CD4-positive, alpha-beta T cell (primary cell): Measurements from ENCODE around the gene SYCN. TPM values are rescaled to one million over a fixed set of nuclear protein-coding genes. Genes with fewer than 3 reads are reported as not detected.

Experiments used
- ATAC-seq: fragments of 200-7000 bp; cut with Tn5 transposase; one replicate; pipeline ENCODE4 v1.10.0; 2022; ENCODE audit warnings: mild to moderate bottlenecking; ENCODE audit not compliant: poor library complexity
- CTCF ChIA-PET: fragments of 350-600 bp; sonication (Branson Sonifier 250); formaldehyde crosslinking; loops from one replicate; lab custom pipeline; 2021; ENCODE audit warnings: antibody characterized with exemption, inconsistent platforms; lab: Charles Lee
- POLR2A ChIA-PET: fragments of 350-600 bp; sonication (Branson Sonifier 250); formaldehyde crosslinking; loops from one replicate; lab custom pipeline; 2021; ENCODE audit warnings: antibody characterized with exemption, inconsistent platforms; lab: Charles Lee
- DNase-seq, 14 experiments: peaks; one replicate each; pipeline ENCODE4 v3.0.0-alpha.2; 2013 to 2020; ENCODE audit warnings: mixed read lengths in 2 of 14
- H3K27ac ChIP-seq, 2 donors: one replicate each; pipeline versions ENCODE4 v1.5.1 to v1.7.0; 2013; ENCODE audit warnings: low read length in 2 of 2, low read depth in 1 of 2, mild to moderate bottlenecking in 1 of 2
- H3K27me3 ChIP-seq, 2 experiments: 1 replicate in 1 of 2; 2 replicates in 1 of 2; pipeline versions ENCODE4 v1.6.1 to v1.7.0; 2013; ENCODE audit warnings: low read length in 2 of 2, control low read depth in 1 of 2, mild to moderate bottlenecking in 1 of 2, moderate library complexity in 1 of 2; ENCODE audit not compliant: insufficient read depth in 2 of 2, control insufficient read depth in 1 of 2
- H3K36me3 ChIP-seq: one replicate; pipeline ENCODE4 v1.6.1; 2013; ENCODE audit warnings: low read length, control low read depth; ENCODE audit not compliant: insufficient read depth
- H3K4me1 ChIP-seq: one replicate; pipeline ENCODE4 v1.6.1; 2013; ENCODE audit warnings: low read length, control low read depth; ENCODE audit not compliant: insufficient read depth
- H3K4me3 ChIP-seq: one replicate; pipeline ENCODE4 v1.5.1; 2013; ENCODE audit warnings: mild to moderate bottlenecking, low read length, moderate library complexity
- H3K9me3 ChIP-seq, 2 experiments: 1 replicate in 1 of 2; 2 replicates in 1 of 2; pipeline versions ENCODE4 v1.6.1 to v1.7.0; 2013; ENCODE audit warnings: low read length in 2 of 2, mild to moderate bottlenecking in 2 of 2, control low read depth in 1 of 2, moderate library complexity in 1 of 2; ENCODE audit not compliant: control insufficient read depth in 1 of 2, insufficient read depth in 1 of 2
- H3K27ac Mint-ChIP-seq: one replicate; pipeline ENCODE4 v1.8.0; 2020; ENCODE audit warnings: mixed read lengths
- H3K27me3 Mint-ChIP-seq: one replicate; pipeline ENCODE4 v1.8.0; 2021; ENCODE audit warnings: mixed read lengths
- H3K36me3 Mint-ChIP-seq: one replicate; pipeline ENCODE4 v1.8.0; 2021; ENCODE audit warnings: low read depth, mixed read lengths
- H3K4me1 Mint-ChIP-seq: one replicate; pipeline ENCODE4 v1.8.0; 2021; ENCODE audit warnings: low read depth, mixed read lengths
- H3K4me3 Mint-ChIP-seq: one replicate; pipeline ENCODE4 v1.8.0; 2020; ENCODE audit warnings: mild to moderate bottlenecking, mixed read lengths
- H3K9me3 Mint-ChIP-seq: one replicate; pipeline ENCODE4 v1.8.0; 2020; ENCODE audit warnings: mixed read lengths
- CTCF ChIP-seq: fragments of 200-600 bp; IDR thresholded peaks from one replicate; pipeline ENCODE4 v1.8.0; 2022; ENCODE audit warnings: antibody characterized with exemption, mild to moderate bottlenecking
- intact Hi-C, 2 experiments: fragments of 100-400 bp; cut with DNase I in 1 of 2; cut with micrococcal nuclease in 1 of 2; formaldehyde crosslinking; loops; one replicate each; pipeline versions ENCODE4 v1.15.1 to v1.9.0; 2023 to 2025; cut with DNase I, micrococcal nuclease
- total RNA-seq, 174 experiments: library from RNA in 2 of 174; stranded (reverse) in 2 of 174; gene quantifications; one replicate each; pipeline ENCODE4 v1.2.3 and lab custom pipeline; 2021 to 2026

The SYCN gene
- total RNA-seq, 2 experiments from 2014 or later, result not detected

DNA sequence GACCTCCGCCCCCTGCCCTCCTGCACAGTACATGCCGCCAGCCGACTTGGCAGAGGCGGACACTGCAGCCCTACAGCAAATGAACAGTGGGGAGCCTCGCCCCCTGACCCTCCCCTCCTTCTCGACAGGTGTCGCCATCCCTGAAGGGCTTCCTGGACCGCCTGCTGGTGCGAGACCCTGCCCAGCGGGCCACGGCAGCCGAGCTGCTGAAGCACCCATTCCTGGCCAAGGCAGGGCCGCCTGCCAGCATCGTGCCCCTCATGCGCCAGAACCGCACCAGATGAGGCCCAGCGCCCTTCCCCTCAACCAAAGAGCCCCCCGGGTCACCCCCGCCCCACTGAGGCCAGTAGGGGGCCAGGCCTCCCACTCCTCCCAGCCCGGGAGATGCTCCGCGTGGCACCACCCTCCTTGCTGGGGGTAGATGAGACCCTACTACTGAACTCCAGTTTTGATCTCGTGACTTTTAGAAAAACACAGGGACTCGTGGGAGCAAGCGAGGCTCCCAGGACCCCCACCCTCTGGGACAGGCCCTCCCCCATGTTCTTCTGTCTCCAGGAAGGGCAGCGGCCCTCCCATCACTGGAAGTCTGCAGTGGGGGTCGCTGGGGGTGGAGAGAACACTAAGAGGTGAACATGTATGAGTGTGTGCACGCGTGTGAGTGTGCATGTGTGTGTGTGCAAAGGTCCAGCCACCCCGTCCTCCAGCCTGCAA is 25.6 kb downstream of the SYCN start:
- H3K4me3 ChIP-seq, result no peak overlapping the region
- ATAC-seq, result no peak
- ChIA-PET POLR2A (no interaction called here), CTCF (no interaction called here)
- H3K9me3 Mint-ChIP-seq, result no peaks in the 10 kb centered on the region
- H3K9me3 ChIP-seq, result peaks cover 0 to 4% of the 10 kb centered on the region in 2 experiments
- H3K4me1 Mint-ChIP-seq, result no peaks in the 10 kb centered on the region
- intact Hi-C loops, result no loop called here
- peaks cover 26% of the 10 kb centered on the region for H3K36me3 ChIP-seq
- H3K27ac Mint-ChIP-seq, result no peak overlapping the region
- no peak for DNase-seq
- H3K4me3 Mint-ChIP-seq, result no peak overlapping the region
- H3K27me3 ChIP-seq, result no peaks in the 10 kb centered on the region
- no peak overlapping the region for H3K27ac ChIP-seq
- H3K27me3 Mint-ChIP-seq, result no peaks in the 10 kb centered on the region
- peaks cover 18% of the 10 kb centered on the region for H3K36me3 Mint-ChIP-seq
- no peaks in the 10 kb centered on the region for H3K4me1 ChIP-seq
- no peak for TF ChIP-seq CTCF

DNA sequence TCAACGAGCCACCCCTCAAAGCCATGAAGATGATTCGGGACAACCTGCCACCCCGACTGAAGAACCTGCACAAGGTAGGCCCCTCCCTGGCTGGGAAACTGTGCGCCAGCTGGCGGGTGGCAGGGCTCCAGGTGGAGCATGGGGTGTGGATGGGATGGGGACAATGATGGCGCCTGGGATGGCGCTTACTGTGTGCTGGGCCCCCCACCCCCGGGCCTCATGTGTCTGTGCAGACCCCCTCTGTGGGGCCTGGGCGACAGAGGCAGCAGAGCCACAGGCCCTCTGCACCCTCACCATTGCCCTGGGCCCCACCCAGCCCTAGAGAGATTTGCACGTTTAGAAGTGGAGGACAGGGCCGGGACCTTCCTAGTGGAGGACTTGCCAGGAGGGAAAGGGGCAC is 26.3 kb downstream of the SYCN start:
- peaks cover 27% of the 10 kb centered on the region for H3K36me3 ChIP-seq
- ATAC-seq, result no peak
- intact Hi-C loops, result no loop called here
- ChIA-PET POLR2A (no interaction called here), CTCF (no interaction called here)
- H3K9me3 ChIP-seq, result peaks cover 0 to 4% of the 10 kb centered on the region in 2 experiments
- Mint-ChIP-seq H3K4me3 (no peak overlapping the region), H3K27ac (no peak overlapping the region), H3K27me3 (no peaks in the 10 kb centered on the region), H3K4me1 (no peaks in the 10 kb centered on the region), H3K9me3 (no peaks in the 10 kb centered on the region), H3K36me3 (peaks cover 18% of the 10 kb centered on the region)
- no peak overlapping the region for H3K27ac ChIP-seq
- DNase-seq, result no peak
- no peak overlapping the region for H3K4me3 ChIP-seq
- no peaks in the 10 kb centered on the region for H3K4me1 ChIP-seq
- H3K27me3 ChIP-seq, result no peaks in the 10 kb centered on the region
- no peak for TF ChIP-seq CTCF

- Mint-ChIP-seq H3K4me1 (no peaks in the 10 kb centered on the region), H3K27me3 (no peaks in the 10 kb centered on the region), H3K4me3 (no peak overlapping the region), H3K36me3 (peaks cover 18% of the 10 kb centered on the region), H3K9me3 (no peaks in the 10 kb centered on the region), H3K27ac (no peak overlapping the region)
- intact Hi-C loops, result no loop called here
- Histone ChIP-seq H3K4me1 (no peaks in the 10 kb centered on the region), H3K9me3 (peaks cover 0 to 4% of the 10 kb centered on the region in 2 experiments), H3K4me3 (no peak overlapping the region), H3K27me3 (no peaks in the 10 kb centered on the region), H3K27ac (no peak overlapping the region), H3K36me3 (peaks cover 31% of the 10 kb centered on the region)
- ChIA-PET CTCF (interaction anchor here (1.2 kb wide), 1 partner anchor 55 kb away, joined by 4 read pairs; no protein-coding TSS in a partner anchor), POLR2A (no interaction called here)
- ATAC-seq (no peak), DNase-seq (no peak)
- no peak for TF ChIP-seq CTCF
Observed at GRCh38 chr19:39177110-39177699, 26.9 kb downstream of the SYCN start.
